HG03097 (cell line): ENCODE results near the gene BCOR.

Source experiments
- ATAC-seq: cut with Tn5 transposase; IDR thresholded peaks from one replicate; pipeline ENCODE4 v1.9.1; 2021; ENCODE audit not compliant: unreplicated experiment, low FRiP score

BCOR gene

DNA sequence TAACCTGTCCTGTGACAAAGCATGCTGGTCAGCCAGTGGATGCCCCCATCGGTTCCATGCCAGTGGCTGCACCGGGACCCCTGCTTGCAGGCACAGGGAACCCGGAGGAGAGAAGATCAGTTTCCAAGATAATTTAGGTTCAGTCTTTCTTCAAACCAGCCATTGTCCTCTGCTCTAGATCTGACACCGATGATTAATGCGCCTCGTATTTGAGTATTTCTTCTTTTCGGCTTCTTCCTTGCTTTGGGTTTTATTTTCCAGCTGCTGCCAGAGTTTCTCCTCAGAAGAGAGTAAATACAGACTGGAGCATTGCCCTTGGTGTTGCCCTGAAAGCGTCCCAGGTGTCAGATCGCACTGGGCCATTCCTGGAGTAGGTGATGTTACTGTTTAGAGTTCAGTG is 19.2 kb upstream of the BCOR start:
- ATAC-seq, result no peak

GRCh38 chrX:40112996-40113395 is 15.2 kb upstream of the BCOR start:
- ATAC-seq, result no peak

GRCh38 chrX:40111868-40112267 is 14.1 kb upstream of the BCOR start:
- ATAC-seq, result no peak

DNA sequence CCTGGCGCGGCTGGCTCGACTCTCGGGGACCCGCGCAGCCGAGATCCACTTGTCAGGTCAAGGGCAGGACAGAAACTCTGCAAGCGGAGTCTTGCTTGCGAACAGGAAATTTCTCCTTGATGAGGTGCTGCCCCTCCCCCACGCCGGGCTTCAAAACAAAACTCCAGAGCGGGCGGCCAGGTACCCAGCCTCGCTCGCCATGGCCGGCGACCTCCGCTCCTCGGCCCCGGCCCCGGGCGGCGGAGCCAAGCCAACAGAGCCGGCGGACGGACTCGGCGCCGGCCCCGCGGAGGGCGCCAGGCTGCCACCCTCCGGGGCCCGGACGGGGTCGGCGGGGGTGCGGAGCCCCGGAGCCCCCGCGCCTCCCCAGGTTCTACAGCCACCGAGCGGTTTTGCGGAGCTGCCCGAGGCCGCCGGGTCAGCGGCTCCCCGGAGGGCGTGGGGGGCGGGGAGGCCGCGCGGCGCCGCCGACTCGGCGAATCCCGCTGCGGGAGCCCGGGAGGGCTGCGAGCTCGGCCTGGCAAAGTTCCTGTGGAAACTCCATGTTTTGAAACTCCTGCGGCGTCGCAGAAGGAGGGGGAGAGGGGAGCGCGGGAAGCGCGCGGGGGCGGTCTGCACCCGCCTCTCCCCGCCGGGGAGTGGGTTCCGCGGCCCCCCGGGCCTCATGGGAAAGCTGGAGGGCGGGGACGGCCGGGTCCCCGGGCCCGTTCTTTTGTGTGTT is 11.7 kb upstream of the BCOR start:
- ATAC-seq, result no peak

GRCh38 chrX:40108959-40109287 is 11.2 kb upstream of the BCOR start:
- no peak for ATAC-seq

GRCh38 chrX:40108162-40108958 is 10.6 kb upstream of the BCOR start:
- no peak for ATAC-seq

DNA sequence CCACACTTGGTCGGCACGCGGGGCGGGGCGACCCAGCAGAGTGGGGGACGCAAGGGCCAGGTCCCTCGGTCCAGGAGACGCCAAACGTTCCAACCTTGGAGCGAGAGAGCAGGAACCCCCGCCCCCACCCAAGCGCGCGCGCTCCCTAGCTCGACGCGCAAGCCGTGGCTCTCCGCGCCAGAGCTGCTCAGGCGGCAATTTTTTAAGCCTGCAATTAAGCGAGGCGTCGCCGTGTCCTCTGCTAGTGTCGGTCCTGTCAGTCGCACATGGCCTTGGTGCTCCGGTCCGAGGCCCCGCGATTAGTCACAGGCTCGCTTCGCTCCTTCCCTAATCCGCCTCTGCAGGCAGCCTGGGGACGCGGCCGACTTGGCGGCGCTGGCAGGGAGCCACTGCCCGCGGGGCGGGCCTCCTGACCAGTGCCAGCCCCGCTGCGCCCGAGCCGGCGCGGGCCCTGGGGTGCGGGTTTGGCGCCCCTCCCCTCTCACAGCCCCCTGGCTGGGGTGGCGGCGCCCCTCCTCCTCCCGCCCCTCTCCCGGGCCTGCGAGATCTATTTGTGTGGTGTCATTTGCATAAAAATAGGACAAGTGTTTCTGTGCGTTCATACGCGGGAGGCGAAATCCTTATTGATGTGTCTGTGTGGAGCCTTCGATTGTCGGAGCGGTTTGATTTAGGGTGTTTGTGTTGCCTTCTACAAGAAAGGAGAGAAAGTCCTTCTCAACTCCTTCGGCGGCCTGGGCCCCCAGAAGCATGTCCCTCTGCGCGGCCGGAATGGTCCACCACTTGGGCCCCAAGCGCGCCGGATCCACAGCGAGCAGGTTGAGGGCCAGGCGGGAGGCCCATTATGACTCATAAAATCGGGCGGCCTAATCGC is 9.8 kb upstream of the BCOR start:
- no peak for ATAC-seq

GRCh38 chrX:40106676-40107290 is 9.0 kb upstream of the BCOR start:
- no peak for ATAC-seq

- no peak for ATAC-seq
These were observed 8.3 kb upstream of the BCOR start for GRCh38 chrX:40105835-40106675.

DNA sequence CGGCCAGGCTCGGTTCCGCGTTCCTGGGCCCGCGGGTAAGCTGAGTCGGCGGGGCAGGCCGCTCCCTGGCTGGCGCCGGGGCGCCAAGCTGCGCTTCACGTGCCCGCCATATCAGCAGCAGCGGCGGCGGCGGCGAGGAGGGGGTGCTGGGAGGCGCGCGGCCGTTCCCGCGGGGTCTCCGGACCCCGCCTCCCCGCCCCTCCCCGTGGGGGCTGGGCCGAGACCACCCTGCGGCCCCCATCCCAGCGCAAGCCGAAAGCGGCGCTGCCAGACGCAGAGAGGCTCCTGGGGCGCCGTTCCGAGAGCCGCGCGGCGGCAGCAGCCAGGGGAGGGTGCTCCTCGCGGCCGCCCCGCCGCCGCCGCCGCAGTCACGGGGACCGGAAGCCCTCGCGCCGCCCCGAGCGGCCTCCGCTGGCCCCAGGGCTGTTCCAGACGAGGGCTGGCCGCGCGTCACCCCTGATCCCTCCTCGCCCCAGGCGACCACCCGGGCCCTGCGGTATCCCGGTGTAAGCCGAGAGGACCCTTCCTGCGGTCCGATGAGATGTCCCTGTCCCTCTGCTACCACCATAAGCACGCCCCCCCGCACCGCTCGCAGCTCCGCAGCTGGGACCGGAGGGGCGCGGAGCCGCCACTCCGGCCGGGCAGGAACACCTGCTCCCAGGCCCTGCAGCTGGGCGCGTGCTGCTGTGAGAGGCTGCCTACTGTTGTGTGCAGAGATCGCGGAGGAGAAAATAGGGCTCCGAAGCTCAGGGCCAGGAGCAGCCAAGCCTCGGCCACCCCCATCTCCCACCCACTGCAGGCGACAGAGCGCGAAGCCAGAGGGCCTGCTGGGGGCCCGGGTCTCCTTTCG is 7.5 kb upstream of the BCOR start:
- no peak for ATAC-seq

- ATAC-seq, result no peak
These were observed 6.8 kb upstream of the BCOR start for GRCh38 chrX:40104630-40104984.

DNA sequence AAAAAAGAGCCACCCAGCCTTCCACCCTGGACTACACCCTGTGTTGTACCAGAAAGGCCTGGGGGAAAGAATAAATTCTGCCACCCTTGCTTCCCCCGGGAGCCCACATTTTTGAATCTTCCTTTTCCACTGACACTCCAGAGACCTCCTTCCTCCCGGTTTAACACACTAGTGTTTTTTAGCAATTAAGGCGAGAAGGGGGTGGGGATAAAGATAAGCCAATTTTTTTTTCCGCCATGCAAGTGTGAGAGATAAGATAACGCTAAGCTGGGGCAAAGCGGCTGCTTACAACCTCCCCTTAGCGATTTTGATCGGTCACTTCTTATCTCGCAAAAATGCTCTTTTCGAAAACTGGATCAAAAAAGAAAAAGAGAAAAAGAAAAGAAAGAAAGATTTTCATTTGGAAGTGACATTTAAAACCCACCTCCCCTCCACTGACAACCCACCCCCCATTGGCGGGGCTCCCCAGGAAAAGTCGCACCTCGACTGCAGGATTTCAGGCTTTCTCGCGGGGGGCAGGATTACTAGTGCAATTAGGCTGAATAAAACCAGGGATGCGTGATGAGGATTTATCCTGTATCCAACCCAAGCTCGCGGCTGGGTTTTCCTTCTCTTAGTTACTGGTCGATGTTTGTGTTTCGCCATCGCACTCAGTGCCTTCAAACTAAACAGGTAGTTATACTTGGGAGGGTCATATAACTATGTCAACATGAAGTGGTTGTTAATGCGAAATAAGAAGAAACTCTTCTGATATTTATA is 6.0 kb upstream of the BCOR start:
- ATAC-seq, result no peak

DNA sequence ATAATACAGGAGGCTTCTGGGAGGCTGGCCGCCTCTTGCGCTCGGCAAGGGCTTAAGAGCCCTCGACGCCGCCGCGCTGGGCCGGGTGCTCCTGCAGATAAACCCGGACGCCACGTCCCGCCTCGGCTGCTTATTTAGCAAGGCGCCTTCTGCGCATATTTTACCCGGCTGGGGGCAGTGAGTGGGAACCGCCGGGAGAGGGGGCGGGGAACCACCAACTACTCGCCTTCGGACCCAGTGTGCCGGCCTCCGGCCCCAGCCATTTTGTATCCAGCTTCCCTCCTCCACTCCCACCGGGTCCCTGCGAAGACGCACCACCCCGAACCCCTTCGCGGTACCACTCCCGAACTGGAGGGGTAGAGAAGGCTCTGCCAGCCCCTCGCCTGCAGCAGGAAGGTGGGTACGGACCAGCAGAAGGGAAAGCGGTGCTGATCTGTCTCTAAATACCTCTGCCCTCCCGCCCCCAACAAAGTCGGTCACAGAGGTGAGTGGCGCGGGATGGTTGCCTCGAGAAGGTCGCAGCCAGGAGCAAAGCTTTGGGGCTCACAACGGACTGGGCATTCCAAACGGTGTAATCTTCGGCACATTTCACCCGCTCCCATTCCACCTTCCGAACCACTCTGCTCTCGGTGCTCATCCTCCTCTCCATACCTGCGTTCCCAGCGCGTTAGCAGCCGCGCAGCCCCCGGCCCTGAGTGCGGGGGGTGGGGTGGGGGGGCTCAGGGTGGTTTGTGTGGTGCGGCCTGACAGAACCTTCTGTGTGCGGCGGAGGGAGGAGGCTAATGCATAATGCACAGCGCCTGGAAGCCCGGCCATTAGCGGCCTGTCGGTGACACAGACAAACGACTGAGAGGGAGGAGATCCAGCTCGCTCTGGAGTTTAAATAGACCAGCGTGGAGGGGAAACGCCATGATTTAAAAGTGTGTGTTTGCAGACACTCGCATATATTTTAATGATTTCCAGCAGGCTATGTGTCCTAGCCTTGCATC is 4.9 kb upstream of the BCOR start:
- no peak for ATAC-seq

DNA sequence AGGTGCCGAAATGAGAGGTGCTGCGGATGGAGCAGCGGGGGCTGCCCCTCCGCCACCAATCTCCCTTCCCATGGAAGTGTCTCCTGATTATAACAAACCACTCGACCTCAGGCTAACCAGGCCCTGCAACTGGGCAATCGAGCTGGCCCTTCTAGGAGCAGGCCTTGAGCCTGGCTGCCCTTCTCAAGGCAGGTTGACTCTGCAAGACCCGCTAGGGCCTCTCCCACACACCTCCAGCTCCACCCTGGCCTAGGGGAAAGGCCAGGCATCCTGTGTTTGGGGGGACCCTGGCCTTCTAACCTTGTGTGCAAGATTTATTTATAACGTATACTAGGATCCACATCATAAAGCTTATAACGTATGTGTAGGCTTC is 3.7 kb upstream of the BCOR start:
- ATAC-seq, result no peak

DNA sequence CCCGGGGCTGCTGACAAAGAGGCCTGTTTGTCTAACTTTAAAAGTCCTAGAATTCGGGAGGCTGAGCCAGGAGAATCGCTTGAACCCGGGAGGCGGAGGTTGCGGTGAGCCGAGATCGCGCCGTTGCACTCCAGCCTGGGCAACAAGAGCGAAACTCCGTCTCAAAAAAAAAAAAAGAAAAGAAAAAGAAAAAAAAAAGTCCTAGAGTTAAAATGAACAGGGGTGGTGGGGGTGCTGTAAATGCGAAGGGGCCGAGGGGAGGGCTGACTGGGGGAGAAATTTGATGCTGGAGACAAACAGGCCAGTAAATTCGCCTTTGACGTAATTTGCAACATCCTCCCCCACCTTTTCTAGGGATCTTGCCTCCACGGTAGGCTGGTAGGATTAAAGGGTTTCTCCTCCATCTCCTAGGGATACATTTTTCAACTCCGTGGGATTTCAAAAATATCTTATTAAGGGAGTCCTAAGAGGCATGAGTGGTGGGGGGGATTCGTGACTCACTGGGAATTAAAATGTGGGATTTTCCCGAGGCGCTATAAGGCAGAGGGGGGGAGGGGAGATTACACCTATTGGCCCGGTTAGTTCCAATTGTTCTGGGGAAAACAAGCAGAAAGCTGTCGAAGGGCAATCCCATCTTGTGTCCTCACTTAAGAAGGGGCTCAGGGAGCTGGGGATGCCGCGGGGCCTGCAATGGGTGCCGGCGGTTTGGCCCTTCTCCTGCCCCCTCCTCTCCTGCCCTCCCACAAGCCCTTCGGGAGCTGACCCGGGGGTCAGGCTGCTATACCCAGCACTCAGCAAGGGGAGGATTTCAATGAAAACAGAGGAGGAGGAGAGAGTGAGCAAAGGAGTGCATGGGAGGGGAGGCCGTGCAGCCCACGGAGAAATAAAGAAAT is 3.0 kb upstream of the BCOR start:
- ATAC-seq, result no peak

- ATAC-seq, result no peak
These were observed 2.4 kb upstream of the BCOR start for GRCh38 chrX:40100141-40100536.
